Brain pericyte (primary cell): Measurements from ENCODE around the gene XIRP2.
"Not testable (repeated sequence)": the region's sequence is repeated elsewhere in the genome, so short reads cannot be mapped to it uniquely, and the experiment has no call there.

Experiments used
- DNase-seq: peaks from one replicate; pipeline ENCODE4 v3.0.0-alpha.2; 2012; ENCODE audit warnings: low read depth, low spot score

The XIRP2 gene

GRCh38 chr2:167052825-167053224 is 164.5 kb downstream of the XIRP2 start:
- DNase-seq, result peak; percentile 15

- no peak for DNase-seq
Measured at GRCh38 chr2:167054881-167055280, 166.6 kb downstream of the XIRP2 start.

GRCh38 chr2:167057446-167057845 is 169.2 kb downstream of the XIRP2 start:
- no peak for DNase-seq

- DNase-seq, result no peak
Measured at GRCh38 chr2:167059173-167059572, 170.9 kb downstream of the XIRP2 start.

GRCh38 chr2:167069855-167070254 is 181.6 kb downstream of the XIRP2 start:
- DNase-seq, result no peak

GRCh38 chr2:167075708-167076107 is 187.4 kb downstream of the XIRP2 start:
- DNase-seq, result not testable (repeated sequence)

GRCh38 chr2:167098931-167099330 is 210.7 kb downstream of the XIRP2 start:
- not testable (repeated sequence) for DNase-seq

GRCh38 chr2:167100506-167100905 is 212.2 kb downstream of the XIRP2 start:
- no peak for DNase-seq

GRCh38 chr2:167103028-167103756 is 214.9 kb downstream of the XIRP2 start:
- no peak for DNase-seq

GRCh38 chr2:167103757-167104133 is 215.5 kb downstream of the XIRP2 start:
- DNase-seq, result no peak

GRCh38 chr2:167104691-167105090 is 216.4 kb downstream of the XIRP2 start:
- DNase-seq, result no peak

GRCh38 chr2:167109682-167110081 is 221.4 kb downstream of the XIRP2 start:
- not testable (repeated sequence) for DNase-seq

GRCh38 chr2:167110345-167110744 is 222.1 kb downstream of the XIRP2 start:
- no peak for DNase-seq

- DNase-seq, result peak; percentile 41
Measured at GRCh38 chr2:167114018-167114417, 225.7 kb downstream of the XIRP2 start.

- no peak for DNase-seq
Measured at GRCh38 chr2:167115541-167115940, 227.3 kb downstream of the XIRP2 start.

GRCh38 chr2:167122389-167122788 is 234.1 kb downstream of the XIRP2 start:
- DNase-seq, result no peak

GRCh38 chr2:167126165-167126564 is 237.9 kb downstream of the XIRP2 start:
- DNase-seq, result no peak

- DNase-seq, result no peak
Measured at GRCh38 chr2:167127135-167127534, 238.9 kb downstream of the XIRP2 start.

- DNase-seq, result no peak
Measured at GRCh38 chr2:167128130-167128529, 239.8 kb downstream of the XIRP2 start.

- no peak for DNase-seq
Measured at GRCh38 chr2:167132066-167132465, 243.8 kb downstream of the XIRP2 start.

GRCh38 chr2:167132906-167133555 is 244.8 kb downstream of the XIRP2 start:
- no peak for DNase-seq

- DNase-seq, result no peak
Measured at GRCh38 chr2:167133614-167134013, 245.3 kb downstream of the XIRP2 start.

GRCh38 chr2:167134381-167135072 is 246.2 kb downstream of the XIRP2 start:
- DNase-seq, result peak; percentile 33
